NK-92 (cell line): ENCODE results near the gene PPP1R2C.

ENCODE experiments used
- DNase-seq: peaks from one replicate; lab custom pipeline; 2025; ENCODE audit not compliant: unreplicated experiment; lab: John Stamatoyannopoulos, UW

The PPP1R2C gene

GRCh38 chrX:42778096-42778495, at the start of gene PPP1R2C:
Gene PPP1R2C (minus strand): TSS chrX:42778163. CDS start chrX:42778079, 84 bp downstream.
- DNase-seq, result no peak

DNA sequence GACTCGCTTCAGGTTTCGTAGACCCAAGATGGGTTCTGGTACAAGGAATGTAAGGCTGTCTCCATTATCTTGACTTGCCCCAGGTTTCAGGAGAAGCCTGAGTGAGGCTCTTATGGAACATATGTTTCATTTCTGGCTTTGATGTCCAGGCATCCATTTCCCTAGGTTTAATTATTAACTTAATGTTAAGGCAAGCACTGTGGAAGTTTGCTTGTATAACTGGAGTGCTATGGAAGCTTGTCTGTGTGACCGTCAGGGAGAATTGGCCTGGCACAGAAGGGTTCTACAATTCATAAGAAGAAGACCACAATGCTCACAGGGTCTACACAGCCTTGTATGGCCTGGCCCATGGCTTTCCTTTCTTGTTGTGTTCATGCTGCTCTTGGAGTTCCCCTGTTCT, 47.2 kb upstream of the PPP1R2C start:
- DNase-seq, result no peak

GRCh38 chrX:42824541-42824940, 46.6 kb upstream of the PPP1R2C start:
- DNase-seq, result no peak

- DNase-seq, result no peak
These were observed 45.5 kb upstream of the PPP1R2C start for GRCh38 chrX:42823443-42823842.

DNA sequence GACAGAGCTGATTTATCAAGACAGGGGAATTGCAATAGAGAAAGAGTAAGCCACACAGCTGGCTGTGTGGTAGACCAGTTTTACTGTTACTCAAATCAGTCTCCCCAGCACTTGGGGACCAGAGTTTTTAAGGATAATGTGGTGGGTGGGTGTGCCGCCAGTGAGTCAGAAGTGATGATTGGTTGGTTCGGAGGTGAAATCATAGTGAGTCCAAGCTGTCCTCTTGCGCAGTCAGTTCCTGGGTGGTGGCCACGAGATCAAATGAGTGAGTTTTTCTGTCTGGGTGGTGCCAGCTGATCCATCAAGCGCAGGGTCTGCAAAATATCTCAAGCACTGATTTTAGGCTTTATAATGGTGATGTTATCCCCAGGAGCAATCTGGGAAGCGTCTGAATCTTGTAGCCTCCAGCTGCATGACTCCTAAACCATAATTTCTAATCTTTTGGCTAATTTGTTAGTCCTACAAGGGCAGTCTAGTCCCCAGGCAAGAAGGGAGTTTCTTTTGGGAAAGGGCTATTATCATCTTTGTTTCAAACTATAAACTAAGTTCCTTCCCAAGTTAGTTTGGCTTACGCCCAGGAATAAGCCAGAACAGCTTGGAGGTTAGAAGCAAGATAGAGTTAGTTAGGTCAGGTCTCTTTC, 44.0 kb upstream of the PPP1R2C start:
- DNase-seq, result no peak

DNA sequence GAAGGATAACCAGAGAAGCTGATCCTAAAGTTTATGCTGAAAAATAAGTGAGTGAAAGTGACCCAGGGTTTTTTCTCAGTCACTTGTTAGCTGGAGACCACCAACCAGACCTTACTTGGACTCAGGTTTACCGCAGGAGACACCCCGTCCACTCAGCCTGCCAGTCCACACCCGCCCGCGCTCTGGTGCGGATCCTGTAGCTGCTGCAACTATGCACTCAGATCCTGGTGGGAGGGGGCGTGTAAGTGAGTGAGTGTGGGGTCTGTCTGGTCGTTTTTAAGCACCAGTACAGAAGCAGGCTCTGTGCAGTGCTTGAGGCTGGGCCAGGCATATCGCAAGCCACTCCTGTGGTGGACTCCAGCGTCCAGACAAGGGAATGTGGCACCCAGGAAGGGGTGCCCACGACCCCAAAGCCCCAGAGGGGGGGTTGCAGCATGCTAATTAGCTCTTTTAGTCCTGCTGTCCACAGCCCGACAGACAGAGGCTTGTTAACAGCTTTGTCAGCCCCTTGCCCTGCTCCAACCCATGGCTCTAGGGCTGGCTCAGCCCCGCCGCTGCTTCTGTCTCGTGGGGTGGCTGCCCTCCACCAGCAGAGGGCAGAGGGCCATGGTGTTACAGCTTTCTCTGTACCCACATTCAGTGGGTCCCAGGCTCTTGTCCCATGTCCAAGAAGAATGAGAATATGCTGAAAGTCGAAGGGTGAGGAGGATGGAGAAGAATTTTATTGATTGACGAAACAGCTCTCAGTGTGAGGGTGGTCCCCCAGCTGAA, 40.4 kb upstream of the PPP1R2C start:
- no peak for DNase-seq

DNA sequence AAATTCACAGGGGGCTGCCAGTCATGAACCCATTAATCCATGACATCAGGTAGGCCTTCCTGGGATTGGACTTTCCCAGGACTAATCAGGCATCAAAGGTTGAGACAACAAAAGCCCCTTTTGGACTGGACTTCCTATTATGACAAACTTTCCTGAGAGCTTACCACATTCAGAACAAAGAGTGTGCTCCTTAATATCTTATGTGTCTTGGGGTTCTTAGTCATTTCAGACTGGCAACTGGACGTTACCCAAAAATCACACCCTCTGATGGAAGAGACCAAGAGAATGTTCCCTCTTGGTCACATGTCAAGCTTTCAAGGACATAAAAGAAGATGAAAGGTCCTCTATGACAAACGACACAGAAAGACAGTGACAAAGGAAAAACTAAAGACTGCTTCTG, 31.6 kb upstream of the PPP1R2C start:
- DNase-seq, result no peak

- DNase-seq, result no peak
These were observed 29.4 kb upstream of the PPP1R2C start for GRCh38 chrX:42807393-42807792.

DNA sequence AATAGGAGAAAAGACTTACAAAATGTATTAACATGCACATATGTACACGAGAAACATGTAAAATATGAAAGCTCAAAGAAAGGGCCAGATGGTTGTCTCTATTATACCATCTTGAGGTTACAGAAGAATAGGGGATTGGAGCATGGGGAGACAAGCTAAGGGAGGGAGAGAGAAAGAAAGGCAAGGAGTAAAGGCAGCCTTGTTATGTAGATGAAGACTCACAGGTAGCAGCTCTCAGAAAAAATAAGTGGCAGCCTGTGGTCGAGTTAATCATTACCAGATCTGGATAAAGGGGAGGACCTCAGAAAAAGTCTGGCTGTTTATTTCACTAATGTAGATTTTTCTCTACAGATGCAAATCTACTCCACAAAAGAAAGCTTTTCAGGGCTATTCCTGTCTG, 26.6 kb upstream of the PPP1R2C start:
- DNase-seq, result no peak

DNA sequence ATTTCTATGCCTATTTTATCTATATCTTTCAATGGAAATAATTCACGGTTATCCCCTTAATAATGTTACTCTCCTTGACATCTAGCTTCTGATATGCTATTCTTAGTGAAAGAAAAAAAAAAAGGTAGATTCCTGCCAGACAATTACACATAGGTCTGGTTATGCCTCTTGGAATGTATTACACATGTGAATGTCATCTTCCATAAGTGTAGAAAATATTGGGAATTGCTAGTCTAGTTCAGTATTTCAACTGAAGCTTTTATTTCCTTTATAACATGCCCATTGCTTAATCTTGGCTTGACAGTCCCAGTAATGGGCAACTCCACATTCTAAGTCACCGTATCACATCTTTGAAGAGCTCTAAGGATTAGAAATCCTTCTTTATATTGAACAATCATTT, 25.4 kb upstream of the PPP1R2C start:
- DNase-seq, result no peak

- DNase-seq, result no peak
These were observed 19.8 kb upstream of the PPP1R2C start for GRCh38 chrX:42797651-42798269.

DNA sequence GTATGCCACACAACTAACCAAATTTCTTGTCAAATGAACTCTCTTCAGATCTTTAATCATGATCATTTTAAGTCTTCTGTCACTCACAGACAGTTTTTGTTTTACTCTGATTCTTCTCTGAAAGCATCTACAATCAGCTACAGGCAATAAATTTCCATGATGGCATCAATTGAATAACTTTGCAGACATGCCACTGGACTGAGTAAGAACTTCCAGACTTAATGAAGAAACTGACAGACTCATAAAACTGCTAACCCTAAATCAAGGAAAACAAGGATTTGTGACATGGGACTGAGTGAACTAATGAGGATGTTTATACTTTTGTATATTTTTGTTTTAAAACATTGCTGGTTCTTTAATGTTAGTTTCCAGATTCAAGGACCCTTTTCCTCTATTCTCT, 5.5 kb upstream of the PPP1R2C start:
- DNase-seq, result no peak

GRCh38 chrX:42776195-42776594, 1.8 kb downstream of the PPP1R2C start:
- no peak for DNase-seq

GRCh38 chrX:42772874-42773273, 5.1 kb downstream of the PPP1R2C start:
- DNase-seq, result no peak

DNA sequence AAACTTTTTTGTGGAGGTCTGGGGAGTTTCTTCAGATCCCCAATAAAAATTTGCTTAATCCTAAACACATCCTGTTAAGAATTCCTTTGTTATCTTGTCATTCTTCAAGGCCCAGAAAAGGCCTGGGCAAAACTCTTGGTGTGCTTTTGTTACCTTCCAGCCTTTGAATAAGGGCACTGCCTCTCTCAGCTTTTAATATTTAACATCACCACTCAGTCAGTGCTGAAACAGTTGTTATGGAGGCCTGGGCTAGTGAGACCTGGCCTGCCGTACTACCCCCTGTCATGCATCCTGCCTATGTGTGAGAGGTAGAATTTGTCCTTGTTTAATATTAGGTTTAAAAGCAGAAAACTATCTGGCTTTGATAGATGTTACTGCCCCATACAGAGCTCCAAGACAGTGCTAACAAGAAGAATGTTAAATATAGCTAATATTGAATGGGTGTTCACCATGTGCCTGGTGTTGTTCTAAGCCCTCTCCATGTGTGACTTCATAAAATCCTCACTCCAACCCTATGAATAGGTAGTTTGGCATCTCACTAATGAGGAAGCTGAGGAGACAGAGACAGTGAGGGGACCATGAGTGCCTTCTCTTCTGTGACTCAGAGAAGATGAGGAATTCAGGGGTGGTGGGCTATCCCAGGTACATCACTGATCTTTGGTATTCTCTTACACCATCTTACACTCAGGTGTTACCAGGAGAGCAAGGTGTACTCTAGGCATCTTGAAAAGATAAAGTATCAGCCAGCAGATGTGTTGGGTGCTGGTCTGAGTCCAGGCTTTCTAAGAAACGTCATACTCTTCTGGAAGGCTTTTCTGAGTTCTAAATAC, 6.2 kb downstream of the PPP1R2C start:
- no peak for DNase-seq

DNA sequence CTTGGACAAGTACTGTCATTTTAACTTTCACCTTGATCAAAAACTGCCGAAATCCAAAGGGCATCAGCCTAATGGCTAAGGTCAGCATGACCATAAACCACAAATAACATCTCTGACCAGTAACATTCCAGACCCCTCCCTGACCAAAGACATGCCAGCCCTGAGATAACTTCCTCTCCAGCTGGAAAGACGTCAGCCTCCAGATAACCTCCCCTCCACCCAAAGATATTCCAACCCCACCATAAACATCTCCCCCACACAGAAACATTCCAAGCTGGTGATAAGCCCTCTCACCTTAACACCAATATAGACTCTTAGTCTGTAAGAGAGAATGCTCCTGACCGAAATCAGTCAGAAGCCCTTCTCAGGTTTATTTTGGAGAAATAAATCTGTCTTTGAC, 7.4 kb downstream of the PPP1R2C start:
- DNase-seq, result no peak

DNA sequence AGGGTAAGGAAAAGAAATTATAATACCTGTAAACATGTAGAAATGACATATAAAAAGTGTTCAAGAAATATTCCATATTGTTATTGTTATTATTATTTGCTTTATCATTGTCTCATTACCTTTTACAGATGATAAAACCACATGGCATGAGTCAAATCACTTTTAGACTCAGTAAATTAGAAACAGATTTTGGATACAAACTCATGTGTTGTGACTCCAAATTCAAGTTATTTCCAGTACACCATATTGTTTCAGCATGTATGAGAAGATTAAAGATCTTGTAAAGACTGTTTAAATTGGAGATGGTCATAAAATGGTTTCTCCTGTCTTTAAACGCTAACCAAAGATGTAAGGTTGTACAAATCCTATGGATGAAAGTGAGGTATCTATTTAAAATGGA, 18.1 kb downstream of the PPP1R2C start:
- DNase-seq, result no peak

GRCh38 chrX:42755815-42756214, 22.1 kb downstream of the PPP1R2C start:
- no peak for DNase-seq

- no peak for DNase-seq
These were observed 23.4 kb downstream of the PPP1R2C start for GRCh38 chrX:42754603-42755002.

DNA sequence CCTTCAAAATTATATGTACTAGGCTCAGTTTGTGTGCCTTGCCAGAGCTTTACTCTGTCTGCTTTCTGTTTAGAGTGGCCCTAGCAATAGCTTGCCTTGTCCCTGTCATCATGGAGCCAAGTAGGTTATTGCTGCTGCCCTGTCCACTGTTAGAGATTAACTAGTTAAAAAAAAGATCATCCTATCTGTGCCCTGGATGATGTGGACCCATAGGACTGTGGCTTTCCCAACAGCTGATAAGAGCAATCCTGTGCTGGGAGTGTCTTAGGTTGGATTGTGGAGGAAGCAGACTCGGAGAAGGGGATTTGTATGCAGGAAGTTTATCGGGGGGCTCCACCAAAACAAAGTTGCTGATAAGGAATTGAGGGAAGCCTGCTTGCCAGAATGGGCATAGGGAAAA, 23.8 kb downstream of the PPP1R2C start:
- no peak for DNase-seq

DNA sequence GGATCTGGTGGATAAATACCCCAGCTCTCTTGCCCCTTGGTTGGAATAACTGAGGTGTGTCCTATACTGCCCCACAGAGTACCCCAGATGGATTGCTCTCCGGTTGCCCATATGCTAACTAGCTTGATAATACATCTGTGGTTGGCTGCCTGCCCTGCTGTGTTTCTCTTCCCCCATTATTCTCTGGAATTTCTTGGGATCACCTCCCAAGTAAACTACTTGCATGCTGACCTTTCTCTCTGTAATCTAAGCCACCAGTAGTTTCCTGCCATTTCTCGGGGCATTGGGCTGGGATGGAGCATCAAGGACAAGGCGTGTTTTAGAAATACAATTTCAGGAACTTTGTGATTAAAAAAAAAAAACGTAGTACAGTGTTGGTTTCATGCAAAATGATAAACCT, 25.2 kb downstream of the PPP1R2C start:
- no peak for DNase-seq
